GM21390 (cell line): ENCODE results near the gene FAM177B.

Experiments
- ATAC-seq: cut with Tn5 transposase; IDR thresholded peaks from one replicate; pipeline ENCODE4 v1.9.1; 2021; ENCODE audit not compliant: unreplicated experiment

FAM177B gene

GRCh38 chr1:222736972-222737371, at the start of gene FAM177B:
Gene FAM177B (plus strand): TSS chr1:222737202. CDS start chr1:222746546, 9,344 bp downstream.
- ATAC-seq, result no peak

- ATAC-seq, result no peak
These were observed 46.0 kb upstream of the FAM177B start for GRCh38 chr1:222691016-222691415.

GRCh38 chr1:222694927-222695326, 42.1 kb upstream of the FAM177B start:
- no peak for ATAC-seq

- ATAC-seq, result no peak
These were observed 40.3 kb upstream of the FAM177B start for GRCh38 chr1:222696741-222697140.

GRCh38 chr1:222697203-222697602, 39.8 kb upstream of the FAM177B start:
- no peak for ATAC-seq

- no peak for ATAC-seq
These were observed 39.2 kb upstream of the FAM177B start for GRCh38 chr1:222697826-222698225.

GRCh38 chr1:222702210-222702609, 34.8 kb upstream of the FAM177B start:
- ATAC-seq, result no peak

GRCh38 chr1:222704260-222704659, 32.7 kb upstream of the FAM177B start:
- no peak for ATAC-seq

- no peak for ATAC-seq
These were observed 30.2 kb upstream of the FAM177B start for GRCh38 chr1:222706815-222707214.

GRCh38 chr1:222709700-222710153, 27.3 kb upstream of the FAM177B start:
- ATAC-seq, result no peak

GRCh38 chr1:222711319-222712252, 25.4 kb upstream of the FAM177B start:
- peak; percentile 37 for ATAC-seq

GRCh38 chr1:222712253-222713090, 24.5 kb upstream of the FAM177B start, which contains the start of the genes AIDA and BROX:
Gene AIDA (minus strand): TSS chr1:222712491. CDS start chr1:222712317, 174 bp downstream.
Gene BROX (plus strand): TSS chr1:222712564. CDS start chr1:222715700, 3,136 bp downstream.
- peak; percentile 69 for ATAC-seq

GRCh38 chr1:222713091-222713961, 23.7 kb upstream of the FAM177B start:
- peak; percentile 63 for ATAC-seq

- no peak for ATAC-seq
These were observed 20.6 kb upstream of the FAM177B start for GRCh38 chr1:222716393-222716792.

- no peak for ATAC-seq
These were observed 8.3 kb upstream of the FAM177B start for GRCh38 chr1:222728746-222729145.

GRCh38 chr1:222730866-222731265, 6.1 kb upstream of the FAM177B start:
- no peak for ATAC-seq

- ATAC-seq, result peak; percentile 98
These were observed 4.5 kb upstream of the FAM177B start for GRCh38 chr1:222732216-222733159.

GRCh38 chr1:222734740-222735139, 2.3 kb upstream of the FAM177B start:
- no peak for ATAC-seq

GRCh38 chr1:222736470-222736869, 532 bp upstream of the FAM177B start:
- no peak for ATAC-seq
